GM23338 (cell line): Measurements from ENCODE around the gene IER5. TPM values are rescaled to one million over a fixed set of nuclear protein-coding genes. Genes with fewer than 3 reads are reported as not detected.
A peak's percentile ranks its signal among the peaks of the same experiment; 100 is the strongest.

Experiments used
- ATAC-seq: fragments of 200-7000 bp; cut with Tn5 transposase; 3 replicates; pipeline ENCODE4 v1.9.1; 2020
- DNase-seq: peaks from one replicate; pipeline ENCODE4 v3.0.0-alpha.2; 2015; ENCODE audit warnings: low spot score
- H2AFZ ChIP-seq: fragments of 200-600 bp; sonication (generic); 2 replicates; pipeline ENCODE4 v1.8.0; 2016; ENCODE audit warnings: antibody characterized with exemption, mild to moderate bottlenecking, moderate library complexity
- H3F3A ChIP-seq: fragments of 200-600 bp; sonication (generic); replicated peaks from 2 replicates; pipeline ENCODE4 v1.8.0; 2017; ENCODE audit warnings: antibody characterized with exemption, mixed run types, low read depth
- H3K27ac ChIP-seq: fragments of 200-600 bp; sonication (generic); 2 replicates; pipeline ENCODE4 v1.6.1; 2016; ENCODE audit warnings: low read depth
- H3K27me3 ChIP-seq: fragments of 200-600 bp; sonication (generic); 2 replicates; pipeline ENCODE4 v1.8.0; 2016; ENCODE audit warnings: mild to moderate bottlenecking, mixed run types, moderate library complexity; ENCODE audit not compliant: insufficient read depth
- H3K36me3 ChIP-seq: fragments of 200-600 bp; sonication (generic); 2 replicates; pipeline ENCODE4 v1.8.0; 2016; ENCODE audit warnings: mild to moderate bottlenecking; ENCODE audit not compliant: insufficient read depth
- H3K4me1 ChIP-seq: fragments of 200-600 bp; sonication (generic); 2 replicates; pipeline ENCODE4 v1.8.0; 2016; ENCODE audit warnings: mild to moderate bottlenecking, moderate library complexity; ENCODE audit not compliant: insufficient read depth
- H3K4me2 ChIP-seq: fragments of 200-600 bp; sonication (generic); 2 replicates; pipeline ENCODE4 v1.7.1; 2017; ENCODE audit warnings: mixed run types
- H3K4me3 ChIP-seq: fragments of 200-600 bp; sonication (generic); 2 replicates; pipeline ENCODE4 v1.6.1; 2016; ENCODE audit warnings: mixed run types
- H3K79me2 ChIP-seq: fragments of 200-600 bp; sonication (generic); replicated peaks from 2 replicates; pipeline ENCODE4 v1.8.0; 2017; ENCODE audit warnings: mild to moderate bottlenecking; ENCODE audit not compliant: insufficient read depth
- H3K9me2 ChIP-seq: fragments of 200-600 bp; sonication (generic); 2 replicates; pipeline ENCODE4 v1.8.0; 2017; ENCODE audit not compliant: insufficient read depth
- H4K20me1 ChIP-seq: fragments of 200-600 bp; sonication (generic); replicated peaks from 2 replicates; pipeline ENCODE4 v1.8.0; 2017; ENCODE audit warnings: mild to moderate bottlenecking; ENCODE audit not compliant: insufficient read depth
- H3K27ac Mint-ChIP-seq: 2 replicates; pipeline ENCODE4 v1.8.0; 2020; ENCODE audit warnings: inconsistent platforms, mild to moderate bottlenecking, moderate library complexity, mixed read lengths
- H3K27me3 Mint-ChIP-seq: 3 replicates; pipeline ENCODE4 v1.8.0; 2022; ENCODE audit warnings: low read depth, mild to moderate bottlenecking, moderate library complexity, mixed read lengths, inconsistent platforms; ENCODE audit not compliant: insufficient read depth, poor library complexity
- H3K36me3 Mint-ChIP-seq: 3 replicates; pipeline ENCODE4 v1.8.0; 2021; ENCODE audit warnings: low read depth, mild to moderate bottlenecking, inconsistent platforms, moderate library complexity, mixed read lengths
- H3K4me1 Mint-ChIP-seq: 3 replicates; pipeline ENCODE4 v1.8.0; 2020; ENCODE audit warnings: mild to moderate bottlenecking, inconsistent platforms, mixed read lengths
- H3K4me3 Mint-ChIP-seq: 3 replicates; pipeline ENCODE4 v1.8.0; 2021; ENCODE audit warnings: moderate library complexity, mild to moderate bottlenecking, inconsistent platforms, mixed read lengths
- H3K9me3 Mint-ChIP-seq: 3 replicates; pipeline ENCODE4 v1.8.0; 2020; ENCODE audit warnings: moderate library complexity, mild to moderate bottlenecking, inconsistent platforms, mixed read lengths
- ETS1 ChIP-seq: IDR thresholded peaks from 2 replicates; pipeline ENCODE4 v1.6.1; 2016; ENCODE audit warnings: antibody characterized with exemption
- EZH2 ChIP-seq: fragments of 200-600 bp; sonication (generic); IDR thresholded peaks from one replicate; pipeline ENCODE4 v1.8.0; 2017; ENCODE audit warnings: antibody characterized with exemption, mild to moderate bottlenecking, low read depth; ENCODE audit not compliant: unreplicated experiment
- EZH2phosphoT487 ChIP-seq: fragments of 200-600 bp; sonication (generic); IDR thresholded peaks from one replicate; pipeline ENCODE4 v1.8.1; 2018; ENCODE audit warnings: antibody characterized with exemption; ENCODE audit not compliant: unreplicated experiment
- JUNB ChIP-seq: IDR thresholded peaks from one replicate; pipeline ENCODE4 v1.6.1; 2016; ENCODE audit warnings: antibody characterized with exemption; ENCODE audit not compliant: unreplicated experiment
- NANOG ChIP-seq: IDR thresholded peaks from 2 replicates; pipeline ENCODE4 v1.6.1; 2016; ENCODE audit warnings: antibody characterized with exemption, borderline replicate concordance
- POLR2AphosphoS5 ChIP-seq: IDR thresholded peaks from 2 replicates; pipeline ENCODE4 v1.6.1; 2016; ENCODE audit warnings: antibody characterized with exemption, low read depth
- STAT1 ChIP-seq: IDR thresholded peaks from one replicate; pipeline ENCODE4 v1.6.1; 2016; ENCODE audit warnings: antibody characterized with exemption; ENCODE audit not compliant: unreplicated experiment
- ZNF114 ChIP-seq: fragments of 250-450 bp; sonication (Bioruptor Pico); IDR thresholded peaks from 2 replicates; pipeline ENCODE4 v1.5.0; 2020; ENCODE audit warnings: mild to moderate bottlenecking, moderate library complexity
- ZNF331 ChIP-seq: fragments of 250-450 bp; sonication (Bioruptor Pico); IDR thresholded peaks from 2 replicates; pipeline ENCODE4 v1.5.0; 2020; ENCODE audit warnings: low read depth, mild to moderate bottlenecking, moderate library complexity
- polyA plus RNA-seq: library from polyadenylated mRNA; unstranded; fragments of >200 nt; fragmentation: Nextera tagmentation; extraction: Ambion mirVana; gene quantifications from 2 replicates; pipeline ENCODE4 v1.2.1, GENCODE V29; 2016
- total RNA-seq: library from RNA; depleted of rRNA; stranded (reverse); fragments of >200 nt; shearing (Covaris generic); gene quantifications from 2 replicates; pipeline ENCODE4 v1.2.3, GENCODE V29; 2014
- TF ChIP-seq, protein P1 (sequence below): fragments of 250-450 bp; sonication (Bioruptor Pico); IDR thresholded peaks from 2 replicates; pipeline ENCODE4 v1.5.0; 2020; ENCODE audit warnings: mild to moderate bottlenecking, moderate library complexity
- TF ChIP-seq, protein P2 (sequence below), 2 experiments: fragments of 200-600 bp in 1 of 2; sonication (generic) in 1 of 2; conservative IDR thresholded peaks; 2 replicates each; pipeline versions ENCODE4 v1.5.1 to v1.6.1; 2016 to 2017; ENCODE audit warnings: antibody characterized with exemption in 2 of 2, low read depth in 2 of 2, mild to moderate bottlenecking in 2 of 2, moderate library complexity in 1 of 2

The IER5 gene
- total and polyA plus RNA-seq, 2 experiments from 2014 or later: 3.8 to 9.5 TPM

GRCh38 chr1:181104790-181105133, 16.3 kb downstream of the IER5 start:
- Mint-ChIP-seq H3K27ac (peak overlapping the region; percentile 81; the same call in 1 of the 2 replicates), H3K27me3 (peaks cover 54% of the 10 kb centered on the region), H3K4me3 (peak overlapping the region; percentile 88), H3K36me3 (peaks cover 4% of the 10 kb centered on the region; the same call in 1 of the 3 replicates), H3K4me1 (peaks cover 79% of the 10 kb centered on the region), H3K9me3 (no peaks in the 10 kb centered on the region; the same call in 2 of the 3 replicates)
- Histone ChIP-seq H3K27me3 (peaks cover 82% of the 10 kb centered on the region), H4K20me1 (no peaks in the 10 kb centered on the region; the same call in 1 of the 2 replicates), H3K79me2 (no peaks in the 10 kb centered on the region), H3K9me2 (no peaks in the 10 kb centered on the region), H2AFZ (peak overlapping the region; percentile 84), H3K4me3 (peak overlapping the region; percentile 78), H3K4me1 (peaks cover 76% of the 10 kb centered on the region), H3K27ac (no peak overlapping the region), H3F3A (peaks cover 18% of the 10 kb centered on the region; the same call in 1 of the 2 replicates), H3K36me3 (no peaks in the 10 kb centered on the region), H3K4me2 (peak overlapping the region; percentile 89)
- TF ChIP-seq POLR2AphosphoS5: no peak
- no peak for TF ChIP-seq NANOG
- no peak for TF ChIP-seq ZNF331 (CRISPR knock-in tag)
- no peak for TF ChIP-seq JUNB
- DNase-seq: peak; percentile 86
- ATAC-seq: peak; percentile 22

GRCh38 chr1:181105134-181106021, 16.9 kb downstream of the IER5 start:
- H3K4me3 ChIP-seq: peak overlapping the region; percentile 78
- peaks cover 18% of the 10 kb centered on the region; the same call in 1 of the 2 replicates for H3F3A ChIP-seq
- H3K79me2 ChIP-seq: no peaks in the 10 kb centered on the region
- Mint-ChIP-seq H3K27me3 (peaks cover 52% of the 10 kb centered on the region), H3K36me3 (peaks cover 4% of the 10 kb centered on the region; the same call in 1 of the 3 replicates), H3K4me3 (peak overlapping the region; percentile 88), H3K4me1 (peaks cover 78% of the 10 kb centered on the region), H3K27ac (no peak overlapping the region), H3K9me3 (no peaks in the 10 kb centered on the region; the same call in 2 of the 3 replicates)
- no peaks in the 10 kb centered on the region for H3K36me3 ChIP-seq
- H2AFZ ChIP-seq: peak overlapping the region; percentile 93
- no peaks in the 10 kb centered on the region; the same call in 1 of the 2 replicates for H4K20me1 ChIP-seq
- peak; percentile 57 for ATAC-seq
- peak overlapping the region; percentile 89 for H3K4me2 ChIP-seq
- no peaks in the 10 kb centered on the region for H3K9me2 ChIP-seq
- H3K27me3 ChIP-seq: peaks cover 83% of the 10 kb centered on the region
- H3K27ac ChIP-seq: no peak overlapping the region
- DNase-seq: peak; percentile 86
- H3K4me1 ChIP-seq: peaks cover 78% of the 10 kb centered on the region
- TF ChIP-seq EZH2 (no peak), STAT1 (no peak), ZNF331 (CRISPR knock-in tag) (no peak), ZNF114 (CRISPR knock-in tag) (no peak), EZH2phosphoT487 (no peak), ETS1 (no peak), POLR2AphosphoS5 (no peak), JUNB (no peak)
- TF ChIP-seq, protein P1, sequence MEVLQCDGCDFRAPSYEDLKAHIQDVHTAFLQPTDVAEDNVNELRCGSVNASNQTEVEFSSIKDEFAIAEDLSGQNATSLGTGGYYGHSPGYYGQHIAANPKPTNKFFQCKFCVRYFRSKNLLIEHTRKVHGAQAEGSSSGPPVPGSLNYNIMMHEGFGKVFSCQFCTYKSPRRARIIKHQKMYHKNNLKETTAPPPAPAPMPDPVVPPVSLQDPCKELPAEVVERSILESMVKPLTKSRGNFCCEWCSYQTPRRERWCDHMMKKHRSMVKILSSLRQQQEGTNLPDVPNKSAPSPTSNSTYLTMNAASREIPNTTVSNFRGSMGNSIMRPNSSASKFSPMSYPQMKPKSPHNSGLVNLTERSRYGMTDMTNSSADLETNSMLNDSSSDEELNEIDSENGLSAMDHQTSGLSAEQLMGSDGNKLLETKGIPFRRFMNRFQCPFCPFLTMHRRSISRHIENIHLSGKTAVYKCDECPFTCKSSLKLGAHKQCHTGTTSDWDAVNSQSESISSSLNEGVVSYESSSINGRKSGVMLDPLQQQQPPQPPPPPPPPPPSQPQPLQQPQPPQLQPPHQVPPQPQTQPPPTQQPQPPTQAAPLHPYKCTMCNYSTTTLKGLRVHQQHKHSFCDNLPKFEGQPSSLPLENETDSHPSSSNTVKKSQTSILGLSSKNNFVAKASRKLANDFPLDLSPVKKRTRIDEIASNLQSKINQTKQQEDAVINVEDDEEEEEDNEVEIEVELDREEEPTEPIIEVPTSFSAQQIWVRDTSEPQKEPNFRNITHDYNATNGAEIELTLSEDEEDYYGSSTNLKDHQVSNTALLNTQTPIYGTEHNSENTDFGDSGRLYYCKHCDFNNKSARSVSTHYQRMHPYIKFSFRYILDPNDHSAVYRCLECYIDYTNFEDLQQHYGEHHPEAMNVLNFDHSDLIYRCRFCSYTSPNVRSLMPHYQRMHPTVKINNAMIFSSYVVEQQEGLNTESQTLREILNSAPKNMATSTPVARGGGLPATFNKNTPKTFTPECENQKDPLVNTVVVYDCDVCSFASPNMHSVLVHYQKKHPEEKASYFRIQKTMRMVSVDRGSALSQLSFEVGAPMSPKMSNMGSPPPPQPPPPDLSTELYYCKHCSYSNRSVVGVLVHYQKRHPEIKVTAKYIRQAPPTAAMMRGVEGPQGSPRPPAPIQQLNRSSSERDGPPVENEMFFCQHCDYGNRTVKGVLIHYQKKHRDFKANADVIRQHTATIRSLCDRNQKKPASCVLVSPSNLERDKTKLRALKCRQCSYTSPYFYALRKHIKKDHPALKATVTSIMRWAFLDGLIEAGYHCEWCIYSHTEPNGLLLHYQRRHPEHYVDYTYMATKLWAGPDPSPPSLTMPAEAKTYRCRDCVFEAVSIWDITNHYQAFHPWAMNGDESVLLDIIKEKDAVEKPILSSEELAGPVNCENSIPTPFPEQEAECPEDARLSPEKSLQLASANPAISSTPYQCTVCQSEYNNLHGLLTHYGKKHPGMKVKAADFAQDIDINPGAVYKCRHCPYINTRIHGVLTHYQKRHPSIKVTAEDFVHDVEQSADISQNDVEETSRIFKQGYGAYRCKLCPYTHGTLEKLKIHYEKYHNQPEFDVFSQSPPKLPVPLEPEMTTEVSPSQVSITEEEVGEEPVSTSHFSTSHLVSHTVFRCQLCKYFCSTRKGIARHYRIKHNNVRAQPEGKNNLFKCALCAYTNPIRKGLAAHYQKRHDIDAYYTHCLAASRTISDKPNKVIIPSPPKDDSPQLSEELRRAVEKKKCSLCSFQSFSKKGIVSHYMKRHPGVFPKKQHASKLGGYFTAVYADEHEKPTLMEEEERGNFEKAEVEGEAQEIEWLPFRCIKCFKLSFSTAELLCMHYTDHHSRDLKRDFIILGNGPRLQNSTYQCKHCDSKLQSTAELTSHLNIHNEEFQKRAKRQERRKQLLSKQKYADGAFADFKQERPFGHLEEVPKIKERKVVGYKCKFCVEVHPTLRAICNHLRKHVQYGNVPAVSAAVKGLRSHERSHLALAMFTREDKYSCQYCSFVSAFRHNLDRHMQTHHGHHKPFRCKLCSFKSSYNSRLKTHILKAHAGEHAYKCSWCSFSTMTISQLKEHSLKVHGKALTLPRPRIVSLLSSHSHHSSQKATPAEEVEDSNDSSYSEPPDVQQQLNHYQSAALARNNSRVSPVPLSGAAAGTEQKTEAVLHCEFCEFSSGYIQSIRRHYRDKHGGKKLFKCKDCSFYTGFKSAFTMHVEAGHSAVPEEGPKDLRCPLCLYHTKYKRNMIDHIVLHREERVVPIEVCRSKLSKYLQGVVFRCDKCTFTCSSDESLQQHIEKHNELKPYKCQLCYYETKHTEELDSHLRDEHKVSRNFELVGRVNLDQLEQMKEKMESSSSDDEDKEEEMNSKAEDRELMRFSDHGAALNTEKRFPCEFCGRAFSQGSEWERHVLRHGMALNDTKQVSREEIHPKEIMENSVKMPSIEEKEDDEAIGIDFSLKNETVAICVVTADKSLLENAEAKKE: no peak
- TF ChIP-seq, protein P2, sequence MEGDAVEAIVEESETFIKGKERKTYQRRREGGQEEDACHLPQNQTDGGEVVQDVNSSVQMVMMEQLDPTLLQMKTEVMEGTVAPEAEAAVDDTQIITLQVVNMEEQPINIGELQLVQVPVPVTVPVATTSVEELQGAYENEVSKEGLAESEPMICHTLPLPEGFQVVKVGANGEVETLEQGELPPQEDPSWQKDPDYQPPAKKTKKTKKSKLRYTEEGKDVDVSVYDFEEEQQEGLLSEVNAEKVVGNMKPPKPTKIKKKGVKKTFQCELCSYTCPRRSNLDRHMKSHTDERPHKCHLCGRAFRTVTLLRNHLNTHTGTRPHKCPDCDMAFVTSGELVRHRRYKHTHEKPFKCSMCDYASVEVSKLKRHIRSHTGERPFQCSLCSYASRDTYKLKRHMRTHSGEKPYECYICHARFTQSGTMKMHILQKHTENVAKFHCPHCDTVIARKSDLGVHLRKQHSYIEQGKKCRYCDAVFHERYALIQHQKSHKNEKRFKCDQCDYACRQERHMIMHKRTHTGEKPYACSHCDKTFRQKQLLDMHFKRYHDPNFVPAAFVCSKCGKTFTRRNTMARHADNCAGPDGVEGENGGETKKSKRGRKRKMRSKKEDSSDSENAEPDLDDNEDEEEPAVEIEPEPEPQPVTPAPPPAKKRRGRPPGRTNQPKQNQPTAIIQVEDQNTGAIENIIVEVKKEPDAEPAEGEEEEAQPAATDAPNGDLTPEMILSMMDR (conservative IDR thresholded peaks at IDR 0.05; ENCODE audit: low read depth in 2 of 2): no peak
